GM12872 (cell line): ENCODE measurements around the gene NFIB.

Experiments used
- CTCF ChIP-seq: IDR thresholded peaks from 3 replicates; pipeline ENCODE4 v1.5.1; 2011; ENCODE audit warnings: low read depth, mild to moderate bottlenecking, low read length, moderate library complexity; ENCODE audit not compliant: insufficient read depth

NFIB gene

DNA sequence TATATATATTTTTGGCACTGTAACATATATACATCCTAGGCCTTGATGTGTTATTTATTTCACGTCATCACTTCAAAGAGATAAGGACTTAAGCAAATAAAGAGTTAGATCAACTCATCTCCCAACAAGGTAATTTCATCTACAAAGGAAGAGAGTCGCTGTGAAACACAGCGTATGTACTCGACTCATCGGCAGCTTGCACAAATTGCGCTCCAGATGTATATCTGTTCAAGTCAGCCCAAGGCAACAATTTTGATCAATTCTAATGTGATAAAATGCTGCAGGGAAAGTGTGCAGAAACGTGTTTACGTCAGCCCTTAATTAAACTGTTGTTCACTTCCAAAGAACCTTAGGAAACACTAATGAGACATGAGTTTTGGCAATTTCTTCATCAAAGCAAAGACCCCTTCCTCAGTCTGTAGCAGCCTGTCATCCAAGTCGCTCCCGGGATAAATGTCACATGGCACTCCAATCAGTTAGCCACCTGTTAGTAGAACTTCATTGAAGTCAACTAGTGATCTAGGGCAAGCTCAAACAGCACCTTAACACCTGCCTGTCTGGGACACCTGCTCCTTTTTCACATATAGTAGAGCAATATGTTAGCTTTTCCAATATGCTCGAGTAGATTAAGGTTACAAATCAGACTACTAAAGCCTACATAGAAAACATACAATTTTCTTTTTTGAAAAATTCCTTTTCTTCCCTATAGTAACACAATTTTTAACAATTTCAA lies 182.4 kb downstream of the NFIB start:
- no peak for TF ChIP-seq CTCF

GRCh38 chr9:14127656-14128055 lies 186.3 kb downstream of the NFIB start:
- no peak for TF ChIP-seq CTCF

- TF ChIP-seq CTCF = no peak
These were observed 194.0 kb downstream of the NFIB start for GRCh38 chr9:14119694-14120514.

DNA sequence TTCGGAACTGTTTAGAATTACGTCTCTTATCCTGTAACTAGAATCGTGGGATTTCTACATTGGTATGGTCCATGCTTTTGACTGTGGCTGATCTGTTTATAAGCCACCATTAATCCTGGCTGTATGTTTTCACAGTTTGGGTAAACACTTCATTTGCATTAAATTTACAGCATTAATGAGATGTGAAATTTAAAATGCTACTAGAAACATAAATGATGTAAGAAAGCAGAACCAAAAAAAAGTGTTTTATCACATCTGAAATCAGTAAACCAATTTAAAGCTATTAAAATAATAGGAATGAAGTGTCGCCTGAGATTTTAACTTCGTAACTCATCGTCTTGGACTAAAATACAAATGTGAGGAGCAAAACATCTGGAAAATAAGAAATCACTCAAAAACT lies 201.7 kb downstream of the NFIB start:
- no peak for TF ChIP-seq CTCF

- TF ChIP-seq CTCF = no peak
These were observed 202.2 kb downstream of the NFIB start for GRCh38 chr9:14111696-14112095.

GRCh38 chr9:14107977-14108376 lies 206.0 kb downstream of the NFIB start:
- TF ChIP-seq CTCF = no peak

GRCh38 chr9:14107495-14107894 lies 206.4 kb downstream of the NFIB start:
- no peak for TF ChIP-seq CTCF
